ENCODE results near the gene HELT.
A peak's percentile ranks its signal among the peaks of the same experiment; 100 is the strongest.

The HELT gene

GRCh38 chr4:185003596-185004351 is 14.5 kb upstream of the HELT start:
- no peak for DNase-seq

GRCh38 chr4:185004562-185005218 is 13.6 kb upstream of the HELT start:
- DNase-seq: peak in 14 of 56 donors; percentile 10 to 71 (median 38)

GRCh38 chr4:185005219-185005819 is 13.0 kb upstream of the HELT start:
- peak in 53 of 56 donors; percentile 2 to 88 (median 47) for DNase-seq

- no peak for DNase-seq
Observed at GRCh38 chr4:185011408-185011807, 6.9 kb upstream of the HELT start.

GRCh38 chr4:185013417-185014125 is 4.7 kb upstream of the HELT start:
- no peak for DNase-seq

GRCh38 chr4:185015108-185015507 is 3.2 kb upstream of the HELT start:
- no peak for DNase-seq

- DNase-seq: no peak
Observed at GRCh38 chr4:185016101-185016940, 2.0 kb upstream of the HELT start.

- DNase-seq: no peak
Observed at GRCh38 chr4:185016946-185017758, 1.1 kb upstream of the HELT start.

GRCh38 chr4:185018834-185019455 is 655 bp downstream of the HELT start:
- no peak for DNase-seq

- no peak for DNase-seq
Observed at GRCh38 chr4:185019456-185020292, 1.4 kb downstream of the HELT start.

GRCh38 chr4:185020293-185020808 is 2.1 kb downstream of the HELT start:
- no peak for DNase-seq

GRCh38 chr4:185020863-185021761 is 2.8 kb downstream of the HELT start:
- no peak for DNase-seq

- no peak for DNase-seq
Observed at GRCh38 chr4:185023471-185023870, 5.2 kb downstream of the HELT start.

GRCh38 chr4:185028625-185029024 is 10.3 kb downstream of the HELT start:
- DNase-seq: no peak

- DNase-seq: no peak
Observed at GRCh38 chr4:185031611-185032010, 13.3 kb downstream of the HELT start.

- no peak for DNase-seq
Observed at GRCh38 chr4:185033072-185033471, 14.8 kb downstream of the HELT start.

GRCh38 chr4:185033950-185034349 is 15.7 kb downstream of the HELT start:
- DNase-seq: no peak

All from nucleus accumbens (tissue), 56 donors.